ENCODE measurements around the gene ABHD11.
"Not testable (repeated sequence)": the region's sequence is repeated elsewhere in the genome, so short reads cannot be mapped to it uniquely, and the experiment has no call there.

ABHD11 gene

DNA sequence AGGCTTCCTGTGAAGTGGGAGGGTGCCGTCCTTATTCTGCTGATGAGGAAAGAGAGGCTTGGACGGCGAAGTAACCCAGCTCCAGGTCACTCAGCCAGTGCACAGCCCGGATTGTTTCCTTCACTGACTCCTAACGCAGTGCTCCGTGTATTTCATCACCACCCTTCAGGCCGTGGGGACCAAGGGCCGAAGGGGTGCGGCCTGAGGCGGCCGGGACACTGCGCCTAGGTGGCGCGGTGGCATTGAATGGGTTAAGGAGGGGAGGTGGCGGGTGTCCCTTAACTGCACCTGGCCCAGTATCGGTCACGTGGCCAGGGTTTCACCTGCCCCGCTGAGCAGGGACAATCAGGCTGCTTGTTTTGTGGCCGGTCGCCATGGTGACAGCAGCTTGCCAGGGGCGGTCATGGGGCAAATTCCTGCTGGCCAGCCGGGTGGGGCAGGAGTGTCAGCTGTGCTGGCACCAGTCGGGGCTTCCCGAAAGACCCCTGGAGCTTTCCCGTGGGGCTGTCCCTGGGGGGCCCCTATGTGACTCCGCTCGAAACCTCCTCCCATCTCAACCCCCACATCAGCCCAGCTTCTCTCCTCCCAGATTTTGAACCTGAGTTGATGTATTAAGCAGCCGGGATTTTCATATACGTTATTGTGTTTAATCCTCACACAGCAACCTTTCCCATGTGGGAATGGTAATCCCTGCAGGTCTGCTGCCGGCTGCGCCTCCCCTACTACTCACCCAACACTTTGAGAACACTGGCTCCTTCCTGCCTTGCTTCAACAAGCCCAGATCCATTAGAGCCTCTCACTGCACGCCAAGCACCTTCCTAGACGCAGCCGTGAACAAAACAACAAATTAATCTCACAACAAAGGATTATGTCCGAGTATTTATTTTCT lies 4.4 kb upstream of the ABHD11 start:
- no peak for DNase-seq (ENCODE audit: low read depth, low spot score)

GRCh38 chr7:73742338-73742752 lies 3.7 kb upstream of the ABHD11 start:
- DNase-seq (ENCODE audit: low read depth, low spot score): no peak

DNA sequence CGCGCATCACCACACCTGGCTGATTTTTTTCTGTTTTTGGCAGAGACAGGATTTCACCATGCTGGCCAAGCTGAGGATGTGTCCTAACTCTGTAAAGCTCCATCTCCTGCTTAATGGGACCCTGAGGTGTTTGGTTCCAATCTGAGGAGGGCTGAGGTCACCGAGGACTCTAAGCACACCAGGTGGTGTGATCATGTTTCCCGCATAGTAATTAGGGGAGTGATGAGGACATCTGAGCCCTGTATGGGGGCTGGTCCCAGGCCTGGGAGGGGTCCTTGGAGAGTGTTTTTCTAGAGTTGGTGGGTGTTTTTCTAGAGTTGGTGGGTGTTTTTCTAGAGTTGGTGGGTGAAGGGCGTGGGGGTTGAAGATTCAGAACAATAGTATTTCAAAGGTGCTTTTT lies 3.0 kb upstream of the ABHD11 start:
- no peak for DNase-seq (ENCODE audit: low read depth, low spot score)

DNA sequence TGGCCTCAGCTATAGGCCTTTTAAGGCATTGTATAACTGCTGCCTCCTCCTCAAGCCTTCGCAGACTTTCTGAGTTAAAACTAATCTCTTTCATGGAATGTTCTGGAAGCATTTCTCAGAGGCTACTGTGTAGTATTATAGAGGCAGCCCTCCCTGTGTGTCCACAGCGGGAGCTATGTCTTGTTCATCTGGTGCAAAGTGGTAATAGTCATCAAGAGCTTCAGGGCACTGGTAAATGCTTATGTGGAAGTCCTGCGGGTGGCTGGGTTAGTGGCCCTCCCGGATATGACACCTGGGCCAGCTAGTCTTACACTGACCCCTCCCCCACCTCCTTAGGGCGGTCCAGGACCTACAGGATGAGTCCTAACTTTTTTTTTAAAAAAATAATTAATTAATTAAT lies 2.2 kb upstream of the ABHD11 start:
- no peak for DNase-seq (ENCODE audit: low read depth, low spot score)

GRCh38 chr7:73740212-73740611 lies 1.6 kb upstream of the ABHD11 start:
- no peak for DNase-seq (ENCODE audit: low read depth, low spot score)

DNA sequence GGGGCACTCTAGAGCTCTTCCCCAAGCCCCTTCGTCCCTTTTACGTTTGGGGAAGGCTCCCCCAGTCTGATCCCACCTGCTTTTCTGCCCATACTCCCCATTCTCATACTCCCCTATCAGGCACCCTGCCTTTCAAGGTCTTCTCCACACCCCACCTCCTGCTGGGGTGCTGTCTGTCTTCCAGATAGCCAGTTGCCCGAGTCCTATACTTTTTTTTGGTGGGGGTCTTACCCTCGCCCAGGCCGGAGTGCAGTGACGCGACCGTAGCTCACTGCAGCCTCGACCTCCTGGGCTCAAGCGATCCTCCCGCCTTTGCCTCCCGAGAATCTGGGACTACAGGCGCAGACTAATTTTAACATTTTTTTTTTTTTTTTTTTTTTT lies 775 bp upstream of the ABHD11 start:
- DNase-seq (ENCODE audit: low read depth, low spot score): no peak

- DNase-seq (ENCODE audit: low read depth, low spot score): peak; percentile 36
These were observed 386 bp downstream of the ABHD11 start for GRCh38 chr7:73738220-73738611.

- no peak for DNase-seq (ENCODE audit: low read depth, low spot score)
These were observed 947 bp downstream of the ABHD11 start for GRCh38 chr7:73737491-73738219.

- no peak for DNase-seq (ENCODE audit: low read depth, low spot score)
These were observed 1.7 kb downstream of the ABHD11 start for GRCh38 chr7:73736885-73737284.

GRCh38 chr7:73735528-73735905 lies 3.1 kb downstream of the ABHD11 start:
- DNase-seq (ENCODE audit: low read depth, low spot score): no peak

DNA sequence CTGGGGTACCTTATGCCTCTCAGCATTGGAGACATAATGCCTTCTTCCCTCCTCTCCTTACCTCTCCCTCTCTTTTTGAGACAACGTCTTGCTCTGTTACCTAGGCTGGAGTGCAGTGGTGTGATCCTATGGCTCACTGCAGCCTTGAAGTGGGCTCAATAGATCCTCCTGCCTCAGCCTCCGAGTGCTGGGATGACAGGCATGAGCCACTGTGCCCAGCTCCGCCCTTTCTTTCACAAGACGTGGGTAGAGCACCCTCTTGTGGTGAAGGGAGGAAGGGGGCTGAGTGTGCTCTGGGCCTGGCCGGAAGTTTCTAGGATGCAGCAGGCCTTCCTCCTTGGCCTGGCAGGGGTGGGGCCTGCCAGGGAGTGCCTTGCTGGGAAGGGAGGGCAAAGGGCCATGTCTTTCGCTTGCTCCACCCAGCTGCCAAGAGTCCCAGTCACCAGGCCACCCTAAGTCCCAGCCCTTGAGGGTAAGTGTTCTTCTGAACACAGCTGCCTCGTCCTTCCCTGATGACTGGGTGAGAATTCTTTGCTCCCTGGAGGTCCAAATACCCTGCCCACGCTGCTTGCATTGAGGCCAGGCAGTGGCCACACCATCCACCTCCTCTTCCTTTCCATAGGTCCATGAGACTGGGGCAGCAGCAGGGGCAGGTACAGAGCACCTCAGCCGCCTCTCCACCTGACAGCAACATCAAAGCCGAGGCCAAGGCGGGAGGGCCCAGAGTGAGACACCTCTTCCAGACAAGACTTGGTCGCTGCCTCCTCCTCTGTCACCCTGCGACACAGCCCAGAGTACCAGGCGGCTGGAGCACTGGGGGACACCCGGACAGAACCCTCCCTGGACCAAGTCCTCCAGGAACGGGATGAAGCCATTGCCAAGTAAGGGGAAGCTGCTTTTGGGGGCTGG lies 3.7 kb downstream of the ABHD11 start:
- DNase-seq (ENCODE audit: low read depth, low spot score): peak; percentile 63

GRCh38 chr7:73732397-73732796 lies 6.2 kb downstream of the ABHD11 start:
- DNase-seq (ENCODE audit: low read depth, low spot score): no peak

DNA sequence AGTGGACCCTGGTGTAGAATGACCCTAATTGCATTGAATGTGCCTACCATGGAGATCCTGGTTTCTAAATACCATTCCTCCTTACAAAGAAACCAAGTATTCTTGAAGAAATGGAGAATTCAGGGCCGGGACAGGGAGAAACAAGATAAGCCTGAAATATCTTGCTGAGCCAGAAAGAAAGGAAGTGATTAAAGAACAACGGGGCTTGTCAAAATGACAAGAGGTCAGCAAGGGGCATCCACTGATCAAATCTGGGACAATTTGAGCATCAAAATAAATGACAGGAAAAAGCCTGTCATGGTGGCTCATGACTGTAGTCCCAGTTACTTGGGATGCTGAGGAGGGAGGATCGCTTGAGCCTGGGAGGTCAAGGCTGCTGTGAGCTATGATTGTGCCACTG lies 8.1 kb downstream of the ABHD11 start:
- no peak for DNase-seq (ENCODE audit: low read depth, low spot score)

- no peak for DNase-seq (ENCODE audit: low read depth, low spot score)
These were observed 10.1 kb downstream of the ABHD11 start for GRCh38 chr7:73728551-73728950.

GRCh38 chr7:73727952-73728351 lies 10.7 kb downstream of the ABHD11 start:
- DNase-seq (ENCODE audit: low read depth, low spot score): no peak

DNA sequence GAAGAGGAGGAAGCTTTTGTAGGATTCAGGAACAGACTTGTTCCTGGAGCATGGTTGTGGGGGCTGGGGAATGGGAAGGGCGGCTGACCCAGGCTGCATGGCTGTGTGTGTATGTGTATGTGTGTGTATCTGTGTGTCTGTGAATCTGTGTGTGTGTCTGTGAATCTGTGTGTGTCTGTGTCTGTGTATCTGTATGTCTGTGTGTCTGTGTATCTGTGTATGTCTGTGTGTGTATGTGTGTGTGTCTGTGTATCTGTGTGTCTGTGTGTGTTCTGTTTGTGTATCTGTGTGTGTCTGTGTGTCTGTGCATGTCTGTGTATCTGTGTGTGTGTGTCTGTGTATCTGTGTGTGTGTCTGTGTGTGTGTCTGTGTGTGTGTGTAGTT lies 12.5 kb downstream of the ABHD11 start:
- no peak for DNase-seq (ENCODE audit: low read depth, low spot score)

GRCh38 chr7:73723813-73724212 lies 14.8 kb downstream of the ABHD11 start:
- DNase-seq (ENCODE audit: low read depth, low spot score): no peak

DNA sequence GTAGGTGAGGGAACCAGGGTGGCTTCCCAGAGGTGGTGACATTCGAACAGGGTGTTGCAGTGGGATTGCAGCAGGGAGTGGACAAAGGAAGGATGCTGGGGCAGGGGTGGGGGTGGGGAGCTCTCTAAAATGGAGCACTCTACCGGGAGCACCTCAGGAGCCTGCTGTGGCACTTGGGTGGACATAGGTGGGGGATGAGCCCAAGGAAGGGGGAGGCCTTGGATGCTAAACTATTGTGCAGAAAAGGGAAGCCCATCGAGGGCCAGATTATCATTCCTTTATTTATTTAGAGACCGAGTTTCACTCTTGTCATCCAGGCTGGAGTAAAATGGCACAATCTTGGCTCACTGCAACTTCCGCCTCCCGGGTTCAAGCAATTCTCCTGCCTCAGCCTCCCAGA lies 15.8 kb downstream of the ABHD11 start:
- DNase-seq (ENCODE audit: low read depth, low spot score): no peak

- not testable (repeated sequence) for DNase-seq (ENCODE audit: low read depth, low spot score)
These were observed 16.4 kb downstream of the ABHD11 start for GRCh38 chr7:73722182-73722581.

- no peak for DNase-seq (ENCODE audit: low read depth, low spot score)
These were observed 17.2 kb downstream of the ABHD11 start for GRCh38 chr7:73721377-73721817.

- not testable (repeated sequence) for DNase-seq (ENCODE audit: low read depth, low spot score)
These were observed 18.2 kb downstream of the ABHD11 start for GRCh38 chr7:73720443-73720842.

DNA sequence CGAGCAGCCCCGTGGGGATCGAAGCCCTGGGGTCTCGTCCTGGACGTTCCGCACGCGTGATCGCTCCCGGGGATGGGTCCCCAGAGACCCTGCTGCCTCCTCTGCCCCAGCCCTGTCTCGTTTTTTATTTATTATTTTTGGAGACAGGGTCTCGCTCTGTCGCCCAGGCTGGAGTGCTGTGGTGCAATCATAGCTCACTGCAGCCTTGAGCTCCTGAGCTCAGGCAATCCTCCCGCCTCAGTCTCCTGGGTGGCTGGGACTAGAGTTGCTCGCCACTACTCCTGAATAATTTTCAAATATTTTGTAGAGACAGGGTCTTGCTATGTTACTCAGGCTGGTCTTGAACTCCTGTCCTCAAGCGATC lies 18.8 kb downstream of the ABHD11 start:
- DNase-seq (ENCODE audit: low read depth, low spot score): no peak

Measured in activated naive CD8-positive, alpha-beta T cell treated with anti-CD3 and anti-CD28 coated beads, Interleukin-2, amount 50 U/mL, for 16 hours (primary cell).